ENCODE measurements around the gene NFIX. TPM values are rescaled to one million over a fixed set of nuclear protein-coding genes. Genes with fewer than 3 reads are reported as not detected.

Gene NFIX
- total RNA-seq, 6 experiments from 2014 or later = 20.3 to 40.0 (median 26.7) TPM

DNA sequence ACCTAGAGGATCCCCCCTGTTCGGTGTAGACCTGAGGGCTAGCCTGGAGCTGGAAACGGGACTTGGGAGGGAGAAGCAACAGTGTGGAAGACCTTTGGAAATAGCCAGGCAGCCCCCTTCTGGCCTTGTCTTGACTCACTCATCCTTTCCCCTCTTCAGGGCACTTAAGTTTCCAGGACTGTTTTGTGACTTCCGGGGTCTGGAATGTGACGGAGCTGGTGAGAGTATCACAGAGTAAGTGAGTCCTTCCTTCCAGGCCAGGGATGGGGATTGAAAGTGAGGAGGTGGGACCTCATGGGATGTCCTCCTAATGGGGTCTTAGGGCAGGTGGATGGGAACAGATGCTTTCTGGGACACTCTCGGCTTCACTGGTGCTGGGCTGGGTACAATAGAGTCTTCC is 78.0 kb downstream of the NFIX start:
- Histone ChIP-seq H3K4me1 (no peaks in the 10 kb centered on the region), H3K36me3 (no peaks in the 10 kb centered on the region), H3K9me3 (no peaks in the 10 kb centered on the region), H3K27me3 (no peaks in the 10 kb centered on the region), H3K27ac (no peak overlapping the region), H3K4me3 (no peak overlapping the region)
- DNase-seq (no peak), ATAC-seq (no peak)
- 86% methylated on average over 2 of the region's 5 CpGs for WGBS (ENCODE audit: insufficient coverage, low coverage, low lambda C conversion rate, missing lambda C conversion rate)
- intact Hi-C loops (cut with DNase I) = no loop called here
- TF ChIP-seq, protein P1, sequence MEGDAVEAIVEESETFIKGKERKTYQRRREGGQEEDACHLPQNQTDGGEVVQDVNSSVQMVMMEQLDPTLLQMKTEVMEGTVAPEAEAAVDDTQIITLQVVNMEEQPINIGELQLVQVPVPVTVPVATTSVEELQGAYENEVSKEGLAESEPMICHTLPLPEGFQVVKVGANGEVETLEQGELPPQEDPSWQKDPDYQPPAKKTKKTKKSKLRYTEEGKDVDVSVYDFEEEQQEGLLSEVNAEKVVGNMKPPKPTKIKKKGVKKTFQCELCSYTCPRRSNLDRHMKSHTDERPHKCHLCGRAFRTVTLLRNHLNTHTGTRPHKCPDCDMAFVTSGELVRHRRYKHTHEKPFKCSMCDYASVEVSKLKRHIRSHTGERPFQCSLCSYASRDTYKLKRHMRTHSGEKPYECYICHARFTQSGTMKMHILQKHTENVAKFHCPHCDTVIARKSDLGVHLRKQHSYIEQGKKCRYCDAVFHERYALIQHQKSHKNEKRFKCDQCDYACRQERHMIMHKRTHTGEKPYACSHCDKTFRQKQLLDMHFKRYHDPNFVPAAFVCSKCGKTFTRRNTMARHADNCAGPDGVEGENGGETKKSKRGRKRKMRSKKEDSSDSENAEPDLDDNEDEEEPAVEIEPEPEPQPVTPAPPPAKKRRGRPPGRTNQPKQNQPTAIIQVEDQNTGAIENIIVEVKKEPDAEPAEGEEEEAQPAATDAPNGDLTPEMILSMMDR (IDR thresholded peaks at IDR 0.05) = no peak
- TF ChIP-seq POLR2A (IDR thresholded peaks at IDR 0.05) = no peak

DNA sequence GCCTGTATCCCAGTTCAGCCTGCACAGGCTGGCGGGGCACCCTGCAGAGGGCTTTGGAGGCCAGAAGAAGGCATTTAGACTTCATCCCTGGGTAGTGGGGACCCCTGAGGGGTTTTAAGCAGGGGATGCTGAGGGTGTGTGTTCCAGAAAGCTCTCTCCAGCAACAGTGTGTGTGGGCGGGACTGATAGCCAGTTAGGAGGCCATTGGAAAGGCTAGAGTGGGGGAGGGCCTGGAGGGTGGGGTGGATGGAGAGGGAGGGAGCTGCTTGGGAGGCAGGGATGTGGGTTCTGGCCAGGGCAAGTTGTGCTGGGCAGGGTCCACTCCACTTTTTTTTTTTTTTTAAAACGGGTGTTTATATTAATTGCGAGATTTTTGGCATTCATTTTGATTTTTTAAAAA is 79.1 kb downstream of the NFIX start:
- intact Hi-C loops (cut with DNase I) = no loop called here
- DNase-seq (no peak), ATAC-seq (no peak)
- Histone ChIP-seq H3K27me3 (no peaks in the 10 kb centered on the region), H3K4me1 (peaks cover 0 to 8% (median 0%) of the 10 kb centered on the region in 4 donors), H3K4me3 (no peak overlapping the region), H3K9me3 (no peaks in the 10 kb centered on the region), H3K36me3 (no peaks in the 10 kb centered on the region), H3K27ac (no peak overlapping the region)
- 67% methylated on average over 2 of the region's 4 CpGs for WGBS (ENCODE audit: insufficient coverage, low coverage, low lambda C conversion rate, missing lambda C conversion rate)
- TF ChIP-seq POLR2A (IDR thresholded peaks at IDR 0.05) = no peak
- TF ChIP-seq, protein P1 (IDR thresholded peaks at IDR 0.05) = no peak

DNA sequence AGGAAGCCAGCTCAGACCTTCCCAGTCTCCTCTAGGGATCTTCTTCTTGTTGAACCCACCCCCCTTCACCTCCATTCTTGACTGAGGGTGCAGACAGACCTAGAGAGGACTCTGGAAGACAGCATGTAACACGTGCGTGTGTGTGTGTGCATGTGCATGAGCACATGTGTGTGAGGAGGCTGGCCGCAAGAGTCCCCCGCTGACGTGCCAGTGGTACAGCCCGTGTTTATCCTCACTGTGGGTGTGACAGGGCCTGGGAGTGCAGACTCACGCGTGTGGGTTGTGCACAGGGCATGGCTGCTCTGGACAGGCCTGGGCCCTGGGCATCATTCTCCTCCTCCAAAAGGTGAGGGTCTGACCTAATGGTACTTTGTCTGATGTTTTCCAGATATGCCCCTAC is 81.0 kb downstream of the NFIX start:
- 80% methylated on average over 1 of the region's 8 CpGs for WGBS (ENCODE audit: insufficient coverage, low coverage, low lambda C conversion rate, missing lambda C conversion rate)
- Histone ChIP-seq H3K27me3 (no peaks in the 10 kb centered on the region), H3K27ac (no peak overlapping the region), H3K36me3 (no peaks in the 10 kb centered on the region), H3K4me1 (peaks cover 0 to 12% (median 0%) of the 10 kb centered on the region in 4 donors), H3K4me3 (no peak overlapping the region), H3K9me3 (no peaks in the 10 kb centered on the region)
- TF ChIP-seq POLR2A (IDR thresholded peaks at IDR 0.05) = no peak
- TF ChIP-seq, protein P1 (IDR thresholded peaks at IDR 0.05) = no peak
- DNase-seq = no peak
- intact Hi-C loops (cut with DNase I) = no loop called here
- ATAC-seq = no peak

DNA sequence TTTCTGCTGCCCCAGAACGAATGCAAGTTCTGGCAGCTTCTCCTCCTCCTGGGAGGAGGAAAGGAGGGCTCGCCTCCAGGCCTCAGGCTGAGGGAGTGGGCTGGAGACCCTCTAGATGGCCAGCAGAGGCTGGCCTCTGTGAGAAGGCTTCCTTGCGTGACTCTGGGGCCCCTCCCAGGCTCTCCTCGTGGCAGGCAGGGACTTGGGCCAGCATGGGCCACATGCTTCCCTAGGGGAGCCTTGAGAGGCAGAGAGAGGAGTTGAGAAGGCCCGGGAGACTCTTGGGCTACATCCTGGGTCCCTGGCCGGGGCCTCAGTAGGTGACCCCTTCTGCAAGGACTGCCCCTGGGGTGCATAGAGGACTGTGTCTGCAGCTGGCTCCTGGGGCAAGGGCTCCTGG is 81.5 kb downstream of the NFIX start:
- H3K27ac ChIP-seq = no peak overlapping the region
- H3K4me3 ChIP-seq = no peak overlapping the region
- intact Hi-C loops (cut with DNase I) = no loop called here
- peaks cover 0 to 17% (median 2%) of the 10 kb centered on the region in 4 donors for H3K4me1 ChIP-seq
- ATAC-seq (no peak), DNase-seq (no peak)
- H3K9me3 ChIP-seq = no peaks in the 10 kb centered on the region
- no CpG with 5 or more reads among the region's 6 CpGs for WGBS (ENCODE audit: insufficient coverage, low coverage, low lambda C conversion rate, missing lambda C conversion rate)
- TF ChIP-seq POLR2A (IDR thresholded peaks at IDR 0.05) = no peak
- TF ChIP-seq, protein P1 (IDR thresholded peaks at IDR 0.05) = no peak
- H3K36me3 ChIP-seq = no peaks in the 10 kb centered on the region
- H3K27me3 ChIP-seq = no peaks in the 10 kb centered on the region

DNA sequence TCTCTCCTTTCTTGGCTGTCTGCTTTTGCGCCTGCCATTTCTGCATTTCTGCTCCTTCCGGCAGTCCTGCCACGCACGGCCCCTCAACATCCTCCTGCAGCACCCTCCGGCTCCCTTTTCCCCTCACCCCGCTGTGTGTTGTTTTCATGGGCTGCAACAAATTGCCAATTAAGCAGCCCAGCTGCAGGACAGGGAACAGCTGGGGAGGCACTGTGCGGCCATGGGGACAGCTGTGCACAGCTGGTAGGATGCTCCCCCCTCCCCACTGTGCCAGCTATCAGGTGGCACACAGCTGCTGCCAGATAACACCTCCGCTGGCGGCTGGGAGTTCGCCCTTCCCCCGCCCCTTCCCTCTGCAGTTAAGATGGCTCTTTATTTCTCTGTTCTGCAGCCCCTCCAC is 82.0 kb downstream of the NFIX start:
- 63% methylated on average over 9 of the region's 11 CpGs for WGBS (ENCODE audit: insufficient coverage, low coverage, low lambda C conversion rate, missing lambda C conversion rate)
- TF ChIP-seq, protein P1 (IDR thresholded peaks at IDR 0.05) = no peak
- no peak for TF ChIP-seq POLR2A (IDR thresholded peaks at IDR 0.05)
- no peak for ATAC-seq
- no peak overlapping the region for H3K27ac ChIP-seq
- H3K4me3 ChIP-seq = no peak overlapping the region
- intact Hi-C loops (cut with DNase I) = no loop called here
- no peaks in the 10 kb centered on the region for H3K9me3 ChIP-seq
- H3K27me3 ChIP-seq = no peaks in the 10 kb centered on the region
- DNase-seq = no peak
- no peaks in the 10 kb centered on the region for H3K36me3 ChIP-seq
- peaks cover 0 to 22% (median 4%) of the 10 kb centered on the region in 4 donors for H3K4me1 ChIP-seq
